Spleen (tissue), 11 donors: Measurements from ENCODE around the gene PAPLN. TPM values are rescaled to one million over a fixed set of nuclear protein-coding genes. Genes with fewer than 3 reads are reported as not detected.

ENCODE experiments used
- DNase-seq: peaks from one replicate; pipeline ENCODE4 v3.0.0-alpha.2; 2020
- H3K27ac ChIP-seq, 8 donors: fragments of 200-600 bp; sonication (generic) in 7 of 8; 1 replicate in 4 of 8; 2 replicates in 4 of 8; pipeline versions ENCODE4 v1.5.0 to v1.8.0; 2016 to 2021; ENCODE audit warnings: inconsistent platforms in 4 of 8, mild to moderate bottlenecking in 4 of 8, moderate library complexity in 1 of 8
- H3K27me3 ChIP-seq, 7 donors: fragments of 200-600 bp; sonication (generic) in 6 of 7; replicated peaks in 1 of 7; 1 replicate in 4 of 7; 2 replicates in 3 of 7; pipeline versions ENCODE4 v1.5.0 to v1.8.0; 2016 to 2021; ENCODE audit warnings: inconsistent platforms in 3 of 7, mild to moderate bottlenecking in 1 of 7
- H3K36me3 ChIP-seq, 6 donors: fragments of 200-600 bp; sonication (generic) in 5 of 6; 1 replicate in 4 of 6; 2 replicates in 2 of 6; pipeline versions ENCODE4 v1.5.0 to v1.8.0; 2016 to 2021; ENCODE audit warnings: inconsistent platforms in 2 of 6
- H3K4me1 ChIP-seq, 6 donors: fragments of 200-600 bp; sonication (generic) in 5 of 6; 1 replicate in 3 of 6; 2 replicates in 3 of 6; pipeline versions ENCODE4 v1.5.0 to v1.8.0; 2016 to 2021; ENCODE audit warnings: inconsistent platforms in 3 of 6
- H3K4me3 ChIP-seq, 8 donors: fragments of 200-600 bp; sonication (generic) in 7 of 8; 1 replicate in 4 of 8; 2 replicates in 4 of 8; pipeline versions ENCODE4 v1.5.0 to v1.8.0; 2016 to 2021; ENCODE audit warnings: inconsistent platforms in 4 of 8, mild to moderate bottlenecking in 4 of 8, moderate library complexity in 2 of 8
- H3K9me3 ChIP-seq, 8 donors: fragments of 200-600 bp; sonication (generic) in 7 of 8; 1 replicate in 4 of 8; 2 replicates in 4 of 8; pipeline versions ENCODE4 v1.5.0 to v1.8.0; 2016 to 2021; ENCODE audit warnings: inconsistent platforms in 4 of 8
- CTCF ChIP-seq, 11 experiments: fragments of 200-600 bp in 7 of 11; fragments of 450-650 bp in 4 of 11; sonication (generic) in 4 of 11; IDR thresholded peaks in 8 of 11; conservative IDR thresholded peaks in 3 of 11; 1 replicate in 7 of 11; 2 replicates in 4 of 11; pipeline versions ENCODE4 v1.4.0 to v1.8.0; 2016 to 2021; ENCODE audit warnings: antibody characterized with exemption in 11 of 11, inconsistent platforms in 4 of 11, mild to moderate bottlenecking in 1 of 11
- POLR2A ChIP-seq, 3 donors: fragments of 450-650 bp; IDR thresholded peaks; one replicate each; pipeline ENCODE4 v1.5.1; 2017; ENCODE audit warnings: antibody characterized with exemption in 3 of 3, mild to moderate bottlenecking in 1 of 3
- POLR2AphosphoS5 ChIP-seq, 3 donors: sonication (generic); formaldehyde crosslinking; IDR thresholded peaks; one replicate each; pipeline ENCODE4 v1.5.1; 2017; ENCODE audit warnings: antibody characterized with exemption in 3 of 3
- WGBS, 5 donors: extraction: QIAGEN DNeasy Blood & Tissue Kit in 3 of 5; methylation state at CpG; one replicate each; pipeline versions ENCODE4 v1.1.5 to v1.1.7; 2013 to 2018; 5-methylcytosine and 5-hydroxymethylcytosine counted together
- intact Hi-C: fragments of 100-400 bp; cut with DNase I; formaldehyde crosslinking; loops from one replicate; pipeline ENCODE4 v1.15.0; 2023; ENCODE audit warnings: low total_unique reads
- polyA plus RNA-seq, 3 donors: library from polyadenylated mRNA; stranded (reverse); fragments of 200-250 nt; gene quantifications; one replicate each; pipeline ENCODE4 v1.2.1, GENCODE V29; 2013
- total RNA-seq, 7 donors: library from RNA; depleted of rRNA in 3 of 7; stranded (reverse); fragments of >200 nt in 3 of 7; fragmentation: NEBNext Ultra II Directional in 4 of 7; extraction: Animal tissue kit (Norgen Biotek cat#: 25700) in 4 of 7; gene quantifications; one replicate each; pipeline versions ENCODE4 v1.1.0 to v1.2.1, GENCODE V29; 2016 to 2021
- donor health status: healthy with polysubstance abuse.
- donor health status: DM: no; HTN: no; CAD: no; lungs with moderate emphysema.
- donor health status: DM: no; HTN: no; CAD: no.
- donor health status: Bipolar disorder and iron deficiency.
- donor health status: healthy.
- donor health status: DM: no; HTN: no; CAD: no.
- donor health status: DM: yes; HTN: yes; CAD: no.

The PAPLN gene
- total and polyA plus RNA-seq, 10 donors: 20.3 to 57.2 (median 42.0) TPM

GRCh38 chr14:73269729-73270531 lies 32.6 kb downstream of the PAPLN start:
- WGBS, 5 donors: 12 to 33% (median 14%) methylated on average over 36 to 48 of the region's 48 CpGs
- peaks cover 3 to 19% (median 9%) of the 10 kb centered on the region in 6 donors for H3K4me1 ChIP-seq
- H3K27me3 ChIP-seq: no peaks in the 10 kb centered on the region
- TF ChIP-seq POLR2AphosphoS5 (IDR thresholded peaks at IDR 0.05) (peak; percentile 37 to 84 (median 65)), POLR2A (IDR thresholded peaks at IDR 0.05) (no peak)
- peak; percentile 89 for DNase-seq
- intact Hi-C loops: no loop called here
- peak overlapping the region in 7 of 8 donors; percentile 9 to 61 (median 20) for H3K4me3 ChIP-seq
- peaks cover 0 to 55% (median 17%) of the 10 kb centered on the region in 6 donors for H3K36me3 ChIP-seq
- H3K27ac ChIP-seq: peak overlapping the region in 4 of 8 donors; percentile 20 to 47 (median 36)
- H3K9me3 ChIP-seq: no peaks in the 10 kb centered on the region

GRCh38 chr14:73272393-73272792 lies 35.1 kb downstream of the PAPLN start:
- 85 to 92% (median 89%) methylated on average over 6 of the region's 6 CpGs for WGBS, 5 donors
- DNase-seq: no peak
- Histone ChIP-seq H3K4me3 (no peak overlapping the region), H3K27ac (no peak overlapping the region), H3K27me3 (no peaks in the 10 kb centered on the region), H3K4me1 (peaks cover 3 to 19% (median 9%) of the 10 kb centered on the region in 6 donors), H3K9me3 (no peaks in the 10 kb centered on the region), H3K36me3 (peaks cover 5 to 77% (median 39%) of the 10 kb centered on the region in 6 donors)
- intact Hi-C loops: no loop called here
- TF ChIP-seq CTCF (IDR thresholded peaks at IDR 0.05 in 8 of 11, conservative IDR thresholded peaks at IDR 0.05 in 3 of 11) (no peak), POLR2A (IDR thresholded peaks at IDR 0.05) (no peak), POLR2AphosphoS5 (IDR thresholded peaks at IDR 0.05) (peak; percentile 16 to 70 (median 33))

GRCh38 chr14:73273799-73274198 lies 36.5 kb downstream of the PAPLN start:
- 69 to 92% (median 78%) methylated on average over 4 of the region's 4 CpGs for WGBS, 5 donors
- H3K27me3 ChIP-seq: no peaks in the 10 kb centered on the region
- DNase-seq: no peak
- no peak for TF ChIP-seq POLR2A (IDR thresholded peaks at IDR 0.05)
- no peak for TF ChIP-seq POLR2AphosphoS5 (IDR thresholded peaks at IDR 0.05)
- TF ChIP-seq CTCF (IDR thresholded peaks at IDR 0.05 in 8 of 11, conservative IDR thresholded peaks at IDR 0.05 in 3 of 11): no peak
- peaks cover 3 to 19% (median 9%) of the 10 kb centered on the region in 6 donors for H3K4me1 ChIP-seq
- H3K9me3 ChIP-seq: no peaks in the 10 kb centered on the region
- peaks cover 5 to 78% (median 51%) of the 10 kb centered on the region in 6 donors for H3K36me3 ChIP-seq
- peak overlapping the region in 1 of 8 donors; percentile 17 for H3K27ac ChIP-seq
- no peak overlapping the region for H3K4me3 ChIP-seq
- intact Hi-C loops: no loop called here

- Histone ChIP-seq H3K9me3 (no peaks in the 10 kb centered on the region), H3K4me3 (no peak overlapping the region), H3K4me1 (no peaks in the 10 kb centered on the region), H3K36me3 (peaks cover 5 to 100% (median 75%) of the 10 kb centered on the region in 6 donors), H3K27me3 (no peaks in the 10 kb centered on the region), H3K27ac (no peak overlapping the region)
- intact Hi-C loops: no loop called here
- TF ChIP-seq POLR2AphosphoS5 (IDR thresholded peaks at IDR 0.05): peak in 2 of 3 donors; percentile 35 to 42
- TF ChIP-seq CTCF (IDR thresholded peaks at IDR 0.05 in 8 of 11, conservative IDR thresholded peaks at IDR 0.05 in 3 of 11): no peak
- no peak for TF ChIP-seq POLR2A (IDR thresholded peaks at IDR 0.05)
- WGBS, 5 donors: 87 to 97% (median 95%) methylated on average over 7 of the region's 7 CpGs
- no peak for DNase-seq
Measured at GRCh38 chr14:73276836-73277235, 39.5 kb downstream of the PAPLN start.
